GM12873 (cell line): Measurements from ENCODE around the gene KMT5C.

ENCODE experiments used
- TF ChIP-seq, protein P1 (sequence below): IDR thresholded peaks from 2 replicates; pipeline ENCODE4 v1.5.1; 2012; ENCODE audit warnings: low read depth, mild to moderate bottlenecking, moderate library complexity, low read length, control low read depth; ENCODE audit not compliant: insufficient read depth; ENCODE audit errors: missing control alignments

Gene KMT5C

GRCh38 chr19:55382522-55383054 is 42.9 kb downstream of the KMT5C start:
- TF ChIP-seq, protein P1, sequence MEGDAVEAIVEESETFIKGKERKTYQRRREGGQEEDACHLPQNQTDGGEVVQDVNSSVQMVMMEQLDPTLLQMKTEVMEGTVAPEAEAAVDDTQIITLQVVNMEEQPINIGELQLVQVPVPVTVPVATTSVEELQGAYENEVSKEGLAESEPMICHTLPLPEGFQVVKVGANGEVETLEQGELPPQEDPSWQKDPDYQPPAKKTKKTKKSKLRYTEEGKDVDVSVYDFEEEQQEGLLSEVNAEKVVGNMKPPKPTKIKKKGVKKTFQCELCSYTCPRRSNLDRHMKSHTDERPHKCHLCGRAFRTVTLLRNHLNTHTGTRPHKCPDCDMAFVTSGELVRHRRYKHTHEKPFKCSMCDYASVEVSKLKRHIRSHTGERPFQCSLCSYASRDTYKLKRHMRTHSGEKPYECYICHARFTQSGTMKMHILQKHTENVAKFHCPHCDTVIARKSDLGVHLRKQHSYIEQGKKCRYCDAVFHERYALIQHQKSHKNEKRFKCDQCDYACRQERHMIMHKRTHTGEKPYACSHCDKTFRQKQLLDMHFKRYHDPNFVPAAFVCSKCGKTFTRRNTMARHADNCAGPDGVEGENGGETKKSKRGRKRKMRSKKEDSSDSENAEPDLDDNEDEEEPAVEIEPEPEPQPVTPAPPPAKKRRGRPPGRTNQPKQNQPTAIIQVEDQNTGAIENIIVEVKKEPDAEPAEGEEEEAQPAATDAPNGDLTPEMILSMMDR, result no peak

GRCh38 chr19:55383279-55384130 is 43.8 kb downstream of the KMT5C start:
- TF ChIP-seq, protein P1, result peak; percentile 31

- TF ChIP-seq, protein P1, result no peak
Measured at GRCh38 chr19:55384131-55384919, 44.6 kb downstream of the KMT5C start, which contains the start of gene TMEM238. TSS of gene TMEM238 (minus strand) at chr19:55384292. CDS start at chr19:55384259, 33 bp downstream.

- TF ChIP-seq, protein P1, result no peak
Measured at GRCh38 chr19:55384920-55385723, 45.4 kb downstream of the KMT5C start.

DNA sequence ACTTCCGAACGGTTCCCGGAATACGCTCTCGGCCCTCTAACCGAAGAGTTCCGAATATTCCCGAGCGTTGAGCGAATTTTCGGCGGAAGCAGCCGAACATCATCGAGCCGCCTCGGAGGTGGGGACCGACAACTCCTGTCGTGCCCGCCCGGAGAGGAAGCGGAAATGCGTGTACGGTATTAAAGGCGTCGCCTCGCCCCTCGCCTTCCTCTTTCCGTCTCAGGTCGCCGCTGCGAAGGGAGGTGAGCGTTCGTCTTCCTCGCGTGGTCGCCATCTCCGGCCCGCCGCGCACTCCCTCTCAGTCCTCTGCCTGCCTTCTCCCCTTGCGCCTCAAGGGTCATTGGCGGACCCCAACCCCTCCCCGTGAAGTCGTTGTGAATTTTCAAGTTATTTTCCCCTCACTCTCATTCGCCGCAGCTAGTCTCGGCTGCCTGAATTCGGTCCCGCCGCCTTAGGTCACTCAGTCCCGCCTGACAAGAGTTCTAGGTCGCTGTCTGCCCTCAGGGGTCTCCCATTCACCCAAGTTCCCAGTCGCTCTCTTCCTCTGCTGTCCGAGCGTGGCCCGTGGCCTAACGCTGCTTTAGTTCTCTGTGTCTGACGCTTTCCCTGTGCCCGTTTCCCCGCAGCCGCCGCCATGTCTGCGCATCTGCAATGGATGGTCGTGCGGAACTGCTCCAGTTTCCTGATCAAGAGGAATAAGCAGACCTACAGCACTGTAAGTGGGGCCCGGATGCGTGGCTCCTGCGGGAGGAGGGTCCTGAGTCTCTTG is 46.2 kb downstream of the KMT5C start, which contains the start of gene RPL28:
Gene RPL28, plus strand, starts transcription at position 209 of the 769 bp plus-strand sequence. Its CDS starts 426 bp downstream, at position 635.
- TF ChIP-seq, protein P1, result no peak

GRCh38 chr19:55386493-55386971 is 46.9 kb downstream of the KMT5C start:
- TF ChIP-seq, protein P1, result no peak
